ENCODE measurements around the gene PAPSS1. TPM values are rescaled to one million over a fixed set of nuclear protein-coding genes. Genes with fewer than 3 reads are reported as not detected.
"Not testable (repeated sequence)": the region's sequence is repeated elsewhere in the genome, so short reads cannot be mapped to it uniquely, and the experiment has no call there.

The PAPSS1 gene
- total and polyA plus RNA-seq, 5 donors = 11.5 to 15.3 (median 13.2) TPM

DNA sequence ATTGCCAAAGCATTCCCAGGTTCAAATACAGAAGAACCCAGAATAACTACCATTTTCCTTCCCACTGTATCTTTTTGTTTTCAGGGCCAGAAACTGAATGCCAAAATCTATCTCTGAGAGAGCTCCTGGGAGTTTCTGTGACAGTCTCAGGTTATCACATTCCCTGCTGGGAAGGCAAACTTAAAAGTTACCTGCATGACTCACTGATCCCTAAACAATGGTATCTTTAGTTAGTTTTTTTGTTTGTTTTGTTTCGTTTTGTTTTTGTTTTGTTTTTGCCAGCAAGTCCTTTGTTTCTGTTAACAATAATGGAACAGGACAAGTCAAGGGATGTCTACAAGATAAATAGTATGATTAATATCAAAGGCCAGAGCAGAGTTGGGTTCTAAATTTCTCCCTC is 34.3 kb downstream of the PAPSS1 start:
- H3K4me1 ChIP-seq (ENCODE audit: control insufficient read depth, insufficient read depth, low read length) = no peaks in the 10 kb centered on the region
- intact Hi-C loops (cut with DNase I) = no loop called here
- H3K9me3 ChIP-seq (ENCODE audit: control insufficient read depth, low read length) = no peaks in the 10 kb centered on the region
- DNase-seq (no peak), ATAC-seq (no peak)
- H3K4me3 ChIP-seq (ENCODE audit: low read length) = no peak overlapping the region
- WGBS = 71% methylated on average over 1 of the region's 1 CpG
- no peaks in the 10 kb centered on the region for H3K27me3 ChIP-seq (ENCODE audit: control insufficient read depth, insufficient read depth)
- H3K27ac ChIP-seq (ENCODE audit: low read length) = no peak overlapping the region

DNA sequence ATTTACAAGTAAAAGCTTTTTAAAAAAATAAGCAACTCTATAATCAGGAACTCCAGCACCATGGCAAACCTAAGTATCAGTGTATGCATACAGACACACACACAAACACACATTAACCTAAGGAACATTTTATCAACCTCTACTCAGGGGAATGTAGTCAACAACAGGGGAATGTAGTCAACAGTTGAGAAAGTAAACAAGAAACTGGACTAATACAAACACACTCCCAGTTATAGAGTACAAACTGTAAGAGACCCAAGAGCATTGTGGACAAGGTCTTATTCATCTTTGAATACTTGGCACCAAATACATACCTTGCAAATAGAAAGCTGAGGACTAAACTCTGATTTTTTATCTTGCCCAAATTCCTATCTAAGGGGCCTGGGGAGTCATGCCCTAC is 36.2 kb downstream of the PAPSS1 start:
- no peaks in the 10 kb centered on the region for H3K9me3 ChIP-seq (ENCODE audit: control insufficient read depth, low read length)
- no peak for DNase-seq
- ATAC-seq = no peak
- H3K27me3 ChIP-seq (ENCODE audit: control insufficient read depth, insufficient read depth) = no peaks in the 10 kb centered on the region
- no peak overlapping the region for H3K4me3 ChIP-seq (ENCODE audit: low read length)
- intact Hi-C loops (cut with DNase I) = no loop called here
- no peak overlapping the region for H3K27ac ChIP-seq (ENCODE audit: low read length)
- no peaks in the 10 kb centered on the region for H3K4me1 ChIP-seq (ENCODE audit: control insufficient read depth, insufficient read depth, low read length)

GRCh38 chr4:107682306-107682705 is 37.7 kb downstream of the PAPSS1 start:
- no peaks in the 10 kb centered on the region for H3K9me3 ChIP-seq (ENCODE audit: control insufficient read depth, low read length)
- 95% methylated on average over 3 of the region's 3 CpGs for WGBS
- no peaks in the 10 kb centered on the region for H3K27me3 ChIP-seq (ENCODE audit: control insufficient read depth, insufficient read depth)
- ATAC-seq (no peak), DNase-seq (no peak)
- intact Hi-C loops (cut with DNase I) = no loop called here
- H3K27ac ChIP-seq (ENCODE audit: low read length) = no peak overlapping the region
- H3K4me1 ChIP-seq (ENCODE audit: control insufficient read depth, insufficient read depth, low read length) = no peaks in the 10 kb centered on the region
- no peak overlapping the region for H3K4me3 ChIP-seq (ENCODE audit: low read length)

- H3K4me3 ChIP-seq (ENCODE audit: low read length) = no peak overlapping the region
- intact Hi-C loops (cut with DNase I) = no loop called here
- no peak overlapping the region for H3K27ac ChIP-seq (ENCODE audit: low read length)
- no peaks in the 10 kb centered on the region for H3K27me3 ChIP-seq (ENCODE audit: control insufficient read depth, insufficient read depth)
- H3K9me3 ChIP-seq (ENCODE audit: control insufficient read depth, low read length) = no peaks in the 10 kb centered on the region
- H3K4me1 ChIP-seq (ENCODE audit: control insufficient read depth, insufficient read depth, low read length) = peaks cover 1% of the 10 kb centered on the region
- DNase-seq = no peak
- ATAC-seq = no peak
Measured at GRCh38 chr4:107669068-107669467, 51.0 kb downstream of the PAPSS1 start.

GRCh38 chr4:107666134-107666533 is 53.9 kb downstream of the PAPSS1 start:
- 45% methylated on average over 1 of the region's 1 CpG for WGBS
- Histone ChIP-seq H3K4me1 (ENCODE audit: control insufficient read depth, insufficient read depth, low read length) (peaks cover 1% of the 10 kb centered on the region), H3K4me3 (ENCODE audit: low read length) (no peak overlapping the region), H3K9me3 (ENCODE audit: control insufficient read depth, low read length) (no peaks in the 10 kb centered on the region), H3K27ac (ENCODE audit: low read length) (no peak overlapping the region), H3K27me3 (ENCODE audit: control insufficient read depth, insufficient read depth) (no peaks in the 10 kb centered on the region)
- ATAC-seq (no peak), DNase-seq (no peak)
- intact Hi-C loops (cut with DNase I) = no loop called here

DNA sequence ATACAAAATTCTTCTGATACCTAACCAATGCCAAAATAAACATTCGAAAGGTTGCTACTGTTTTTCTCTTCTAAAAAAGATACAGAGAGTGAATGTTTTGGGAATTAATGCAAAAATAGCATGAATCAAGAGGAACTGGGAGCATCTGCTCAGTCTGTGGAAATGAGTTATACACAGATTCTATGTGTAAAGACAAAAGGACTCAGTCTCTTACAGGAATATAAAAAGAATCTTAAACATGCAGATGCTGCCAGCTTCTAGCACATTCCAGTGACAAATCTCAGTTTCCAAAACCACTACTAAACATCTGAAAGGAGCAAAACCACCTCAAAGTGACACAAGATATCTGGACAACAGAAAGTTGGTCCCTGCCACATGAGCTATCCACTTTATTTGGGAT is 55.0 kb downstream of the PAPSS1 start:
- 56% methylated on average over 1 of the region's 1 CpG for WGBS
- ATAC-seq = no peak
- intact Hi-C loops (cut with DNase I) = no loop called here

DNA sequence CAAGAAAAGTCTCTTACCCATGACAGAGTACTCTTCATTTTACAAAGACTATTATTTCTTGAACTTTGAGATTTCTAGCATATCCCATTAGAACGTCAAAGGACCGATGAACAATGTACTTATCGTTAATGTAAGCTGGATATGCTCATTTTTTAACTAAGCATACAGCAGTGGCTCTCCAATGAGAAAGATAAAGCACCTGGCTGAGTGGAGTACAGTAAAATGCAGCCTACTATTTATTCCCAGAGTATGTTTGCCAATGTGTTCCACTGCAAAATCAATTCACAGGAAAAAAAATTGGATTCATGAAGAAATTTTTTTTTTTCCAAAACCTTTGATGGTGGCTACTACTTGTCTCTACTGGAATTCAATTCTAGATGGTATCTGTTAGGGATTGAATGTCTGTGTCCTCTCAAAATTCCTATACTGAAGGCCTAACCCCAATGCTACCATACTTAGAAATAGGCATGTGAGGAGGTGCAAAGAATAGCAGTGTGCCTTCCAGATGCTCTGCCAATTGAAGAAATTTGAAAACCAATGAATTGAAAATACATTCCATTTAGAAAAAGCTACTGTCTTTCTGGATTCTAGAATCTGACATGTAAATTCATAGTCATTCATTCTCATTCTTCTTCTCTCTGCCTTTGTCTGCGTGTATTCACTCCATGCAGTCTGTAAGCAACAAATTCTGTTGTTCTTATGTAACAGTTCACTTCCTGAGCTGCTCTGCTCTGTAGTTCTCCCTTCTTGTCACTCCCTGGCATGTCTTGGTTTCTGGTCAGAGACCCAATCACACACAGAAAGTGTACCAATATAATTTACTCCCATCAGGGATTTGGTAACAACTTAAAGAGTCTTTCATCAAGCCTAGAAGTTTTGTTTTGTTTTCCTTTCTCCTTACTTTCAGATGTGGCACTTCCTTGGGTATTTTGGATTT is 61.4 kb downstream of the PAPSS1 start:
- DNase-seq = no peak
- Histone ChIP-seq H3K4me1 (ENCODE audit: control insufficient read depth, insufficient read depth, low read length) (no peaks in the 10 kb centered on the region), H3K4me3 (ENCODE audit: low read length) (no peak overlapping the region), H3K9me3 (ENCODE audit: control insufficient read depth, low read length) (no peaks in the 10 kb centered on the region), H3K27me3 (ENCODE audit: control insufficient read depth, insufficient read depth) (no peaks in the 10 kb centered on the region), H3K27ac (ENCODE audit: low read length) (no peak overlapping the region)
- ATAC-seq = no peak
- intact Hi-C loops (cut with DNase I) = no loop called here
- 78% methylated on average over 4 of the region's 4 CpGs for WGBS

More for the DNA sequence above, 55.0 kb downstream of the PAPSS1 start:
- H3K9me3 ChIP-seq (ENCODE audit: control insufficient read depth, low read length) = no peaks in the 10 kb centered on the region
- DNase-seq = no peak
- H3K4me1 ChIP-seq (ENCODE audit: control insufficient read depth, insufficient read depth, low read length) = peaks cover 1% of the 10 kb centered on the region
- H3K4me3 ChIP-seq (ENCODE audit: low read length) = no peak overlapping the region
- no peaks in the 10 kb centered on the region for H3K27me3 ChIP-seq (ENCODE audit: control insufficient read depth, insufficient read depth)
- no peak overlapping the region for H3K27ac ChIP-seq (ENCODE audit: low read length)

GRCh38 chr4:107655289-107655688 is 64.7 kb downstream of the PAPSS1 start:
- no peaks in the 10 kb centered on the region for H3K27me3 ChIP-seq (ENCODE audit: control insufficient read depth, insufficient read depth)
- ATAC-seq (no peak), DNase-seq (no peak)
- no peaks in the 10 kb centered on the region for H3K4me1 ChIP-seq (ENCODE audit: control insufficient read depth, insufficient read depth, low read length)
- no peak overlapping the region for H3K4me3 ChIP-seq (ENCODE audit: low read length)
- intact Hi-C loops (cut with DNase I) = no loop called here
- H3K9me3 ChIP-seq (ENCODE audit: control insufficient read depth, low read length) = no peaks in the 10 kb centered on the region
- no peak overlapping the region for H3K27ac ChIP-seq (ENCODE audit: low read length)

GRCh38 chr4:107654694-107655093 is 65.3 kb downstream of the PAPSS1 start:
- DNase-seq (no peak), ATAC-seq (no peak)
- H3K4me3 ChIP-seq (ENCODE audit: low read length) = no peak overlapping the region
- no peaks in the 10 kb centered on the region for H3K9me3 ChIP-seq (ENCODE audit: control insufficient read depth, low read length)
- 68% methylated on average over 10 of the region's 10 CpGs for WGBS
- no peaks in the 10 kb centered on the region for H3K4me1 ChIP-seq (ENCODE audit: control insufficient read depth, insufficient read depth, low read length)
- intact Hi-C loops (cut with DNase I) = no loop called here
- no peak overlapping the region for H3K27ac ChIP-seq (ENCODE audit: low read length)
- H3K27me3 ChIP-seq (ENCODE audit: control insufficient read depth, insufficient read depth) = no peaks in the 10 kb centered on the region

GRCh38 chr4:107651408-107651807 is 68.6 kb downstream of the PAPSS1 start:
- intact Hi-C loops (cut with DNase I); DNase-seq; H3K9me3 ChIP-seq (ENCODE audit: control insufficient read depth, low read length); H3K27ac ChIP-seq (ENCODE audit: low read length); H3K4me3 ChIP-seq (ENCODE audit: low read length); H3K27me3 ChIP-seq (ENCODE audit: control insufficient read depth, insufficient read depth); H3K4me1 ChIP-seq (ENCODE audit: control insufficient read depth, insufficient read depth, low read length); ATAC-seq: not testable (repeated sequence)
- 81% methylated on average over 3 of the region's 3 CpGs for WGBS

GRCh38 chr4:107650251-107650650 is 69.8 kb downstream of the PAPSS1 start:
- DNase-seq (no peak), ATAC-seq (no peak)
- H3K27ac ChIP-seq (ENCODE audit: low read length) = no peak overlapping the region
- H3K4me3 ChIP-seq (ENCODE audit: low read length) = no peak overlapping the region
- intact Hi-C loops (cut with DNase I) = no loop called here
- no peaks in the 10 kb centered on the region for H3K9me3 ChIP-seq (ENCODE audit: control insufficient read depth, low read length)
- no peaks in the 10 kb centered on the region for H3K4me1 ChIP-seq (ENCODE audit: control insufficient read depth, insufficient read depth, low read length)
- no peaks in the 10 kb centered on the region for H3K27me3 ChIP-seq (ENCODE audit: control insufficient read depth, insufficient read depth)
